Measurements from ENCODE around the gene PTPRF. TPM values are rescaled to one million over a fixed set of nuclear protein-coding genes. Genes with fewer than 3 reads are reported as not detected.

Gene PTPRF
- total RNA-seq, 2 donors from 2014 or later, result 203 to 250 TPM

DNA sequence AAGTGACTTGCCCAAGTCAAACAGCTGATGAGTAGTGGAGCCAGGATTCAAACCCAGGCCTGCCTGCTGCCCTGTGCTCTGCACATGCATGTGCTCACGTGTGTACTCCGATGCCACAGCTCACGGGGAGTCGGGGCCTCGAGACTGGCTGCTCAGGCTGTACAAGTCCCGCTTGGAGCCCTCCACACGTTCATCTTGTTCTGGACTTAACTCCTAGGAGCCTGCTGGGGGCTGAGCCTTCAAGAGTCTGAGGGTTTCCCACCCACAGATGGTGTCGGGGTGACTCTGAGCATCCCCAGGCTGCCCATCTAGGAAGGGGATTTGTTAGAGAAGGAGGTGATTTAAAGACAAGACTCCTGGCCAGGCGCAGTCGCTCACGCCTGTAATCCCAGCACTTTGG lies 83.5 kb downstream of the PTPRF start:
- no peaks in the 10 kb centered on the region for H3K9me3 ChIP-seq (ENCODE audit: control insufficient read depth, low read length)
- Mint-ChIP-seq H3K9me3 (no peaks in the 10 kb centered on the region), H3K4me3 (no peak overlapping the region), H3K27ac (no peak overlapping the region), H3K4me1 (no peaks in the 10 kb centered on the region), H3K27me3 (ENCODE audit: insufficient read depth) (no peaks in the 10 kb centered on the region), H3K36me3 (ENCODE audit: low read depth) (peaks cover 67% of the 10 kb centered on the region)
- H3K4me1 ChIP-seq (ENCODE audit: control insufficient read depth, insufficient read depth, low read length), result no peaks in the 10 kb centered on the region
- peaks cover 35% of the 10 kb centered on the region for H3K36me3 ChIP-seq (ENCODE audit: control insufficient read depth, insufficient read depth, low read length)
- WGBS, 2 experiments (ENCODE audit: insufficient coverage in 1 of 2, insufficient read length in 1 of 2), result 96 to 97% methylated on average over 10 to 11 of the region's 11 CpGs
- DNase-seq, result no peak
- H3K27ac ChIP-seq (ENCODE audit: low read depth, low read length), result no peak overlapping the region
- no peak overlapping the region for H3K9ac ChIP-seq (ENCODE audit: extremely low read depth, low read length, poor library complexity, severe bottlenecking)
- TF ChIP-seq, protein P1, sequence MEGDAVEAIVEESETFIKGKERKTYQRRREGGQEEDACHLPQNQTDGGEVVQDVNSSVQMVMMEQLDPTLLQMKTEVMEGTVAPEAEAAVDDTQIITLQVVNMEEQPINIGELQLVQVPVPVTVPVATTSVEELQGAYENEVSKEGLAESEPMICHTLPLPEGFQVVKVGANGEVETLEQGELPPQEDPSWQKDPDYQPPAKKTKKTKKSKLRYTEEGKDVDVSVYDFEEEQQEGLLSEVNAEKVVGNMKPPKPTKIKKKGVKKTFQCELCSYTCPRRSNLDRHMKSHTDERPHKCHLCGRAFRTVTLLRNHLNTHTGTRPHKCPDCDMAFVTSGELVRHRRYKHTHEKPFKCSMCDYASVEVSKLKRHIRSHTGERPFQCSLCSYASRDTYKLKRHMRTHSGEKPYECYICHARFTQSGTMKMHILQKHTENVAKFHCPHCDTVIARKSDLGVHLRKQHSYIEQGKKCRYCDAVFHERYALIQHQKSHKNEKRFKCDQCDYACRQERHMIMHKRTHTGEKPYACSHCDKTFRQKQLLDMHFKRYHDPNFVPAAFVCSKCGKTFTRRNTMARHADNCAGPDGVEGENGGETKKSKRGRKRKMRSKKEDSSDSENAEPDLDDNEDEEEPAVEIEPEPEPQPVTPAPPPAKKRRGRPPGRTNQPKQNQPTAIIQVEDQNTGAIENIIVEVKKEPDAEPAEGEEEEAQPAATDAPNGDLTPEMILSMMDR (conservative IDR thresholded peaks at IDR 0.05), result no peak
- no peaks in the 10 kb centered on the region for H3K27me3 ChIP-seq (ENCODE audit: control insufficient read depth, insufficient read depth, low read length, poor library complexity, severe bottlenecking)
- no peak overlapping the region for H3K4me3 ChIP-seq (ENCODE audit: low read length)

DNA sequence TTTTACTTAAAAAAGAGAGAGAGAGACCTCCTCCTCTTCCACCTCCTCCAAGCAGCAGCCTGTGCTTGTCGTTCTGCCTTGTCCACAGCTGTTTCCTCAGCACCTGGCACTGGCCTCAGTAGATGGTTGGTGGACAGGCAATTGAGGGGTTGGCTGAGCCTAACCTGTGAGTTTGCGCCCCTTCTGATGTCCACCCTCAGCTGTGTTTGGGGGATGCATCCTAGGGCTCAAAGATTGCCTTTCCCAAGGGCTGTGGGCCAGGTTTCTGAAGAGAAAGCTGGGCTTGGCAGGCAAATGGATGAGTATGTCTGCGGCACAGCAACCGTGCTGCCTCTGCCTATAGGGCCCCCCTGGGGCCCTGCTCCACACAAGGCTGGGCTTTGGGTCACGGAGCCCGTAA lies 84.2 kb downstream of the PTPRF start:
- DNase-seq, result no peak

GRCh38 chr1:43616383-43616782 lies 85.7 kb downstream of the PTPRF start:
- Mint-ChIP-seq H3K4me3 (no peak overlapping the region), H3K27ac (no peak overlapping the region)

More for the DNA sequence above, 84.2 kb downstream of the PTPRF start:
- Histone ChIP-seq H3K36me3 (ENCODE audit: control insufficient read depth, insufficient read depth, low read length) (peaks cover 33% of the 10 kb centered on the region), H3K27me3 (ENCODE audit: control insufficient read depth, insufficient read depth, low read length, poor library complexity, severe bottlenecking) (no peaks in the 10 kb centered on the region), H3K9me3 (ENCODE audit: control insufficient read depth, low read length) (no peaks in the 10 kb centered on the region), H3K9ac (ENCODE audit: extremely low read depth, low read length, poor library complexity, severe bottlenecking) (no peak overlapping the region), H3K27ac (ENCODE audit: low read depth, low read length) (no peak overlapping the region), H3K4me1 (ENCODE audit: control insufficient read depth, insufficient read depth, low read length) (no peaks in the 10 kb centered on the region), H3K4me3 (ENCODE audit: low read length) (no peak overlapping the region)
- Mint-ChIP-seq H3K27ac (no peak overlapping the region), H3K4me1 (no peaks in the 10 kb centered on the region), H3K36me3 (ENCODE audit: low read depth) (peaks cover 67% of the 10 kb centered on the region), H3K27me3 (ENCODE audit: insufficient read depth) (no peaks in the 10 kb centered on the region), H3K4me3 (no peak overlapping the region), H3K9me3 (no peaks in the 10 kb centered on the region)
- TF ChIP-seq, protein P1 (conservative IDR thresholded peaks at IDR 0.05), result no peak
- WGBS, 2 experiments (ENCODE audit: insufficient coverage in 1 of 2, insufficient read length in 1 of 2), result 94 to 96% methylated on average over 4 to 6 of the region's 6 CpGs

More at GRCh38 chr1:43616383-43616782, 85.7 kb downstream of the PTPRF start:
- Histone ChIP-seq H3K27me3 (ENCODE audit: control insufficient read depth, insufficient read depth, low read length, poor library complexity, severe bottlenecking) (no peaks in the 10 kb centered on the region), H3K4me1 (ENCODE audit: control insufficient read depth, insufficient read depth, low read length) (no peaks in the 10 kb centered on the region), H3K9ac (ENCODE audit: extremely low read depth, low read length, poor library complexity, severe bottlenecking) (no peak overlapping the region), H3K27ac (ENCODE audit: low read depth, low read length) (no peak overlapping the region), H3K36me3 (ENCODE audit: control insufficient read depth, insufficient read depth, low read length) (peaks cover 33% of the 10 kb centered on the region), H3K9me3 (ENCODE audit: control insufficient read depth, low read length) (no peaks in the 10 kb centered on the region), H3K4me3 (ENCODE audit: low read length) (no peak overlapping the region)
- Mint-ChIP-seq H3K9me3 (no peaks in the 10 kb centered on the region), H3K36me3 (ENCODE audit: low read depth) (peaks cover 64% of the 10 kb centered on the region), H3K4me1 (no peaks in the 10 kb centered on the region), H3K27me3 (ENCODE audit: insufficient read depth) (no peaks in the 10 kb centered on the region)
- DNase-seq, result no peak
- 73 to 92% methylated on average over 2 to 7 of the region's 7 CpGs for WGBS, 2 experiments (ENCODE audit: insufficient coverage in 1 of 2, insufficient read length in 1 of 2)
- TF ChIP-seq, protein P1 (conservative IDR thresholded peaks at IDR 0.05), result no peak
